AML-193 (cell line): ENCODE results near the gene CDC27.
"Not testable (repeated sequence)": the region's sequence is repeated elsewhere in the genome, so short reads cannot be mapped to it uniquely, and the experiment has no call there.

ENCODE experiments used
- DNase-seq, 2 experiments: peaks; one replicate each; lab custom pipeline; 2025; lab: John Stamatoyannopoulos, UW

Gene CDC27

DNA sequence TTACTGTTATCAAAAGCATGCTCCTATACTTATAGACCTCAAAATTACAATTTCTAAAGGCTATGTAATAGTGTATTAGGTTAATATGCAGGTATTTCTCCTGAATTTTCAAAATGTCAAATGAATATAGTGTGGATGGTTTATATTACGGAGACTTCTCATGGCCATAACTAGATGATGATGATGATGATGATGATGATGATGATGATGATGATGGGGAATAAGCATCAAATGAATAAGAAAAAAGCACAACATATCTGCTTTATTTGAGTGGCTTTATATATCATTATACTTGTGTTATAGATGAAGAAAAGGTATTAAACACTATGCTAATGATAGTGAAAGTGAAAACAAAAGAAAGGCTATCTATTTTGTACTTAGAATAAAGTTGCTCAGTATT lies 53.9 kb downstream of the CDC27 start:
- DNase-seq, result no peak

DNA sequence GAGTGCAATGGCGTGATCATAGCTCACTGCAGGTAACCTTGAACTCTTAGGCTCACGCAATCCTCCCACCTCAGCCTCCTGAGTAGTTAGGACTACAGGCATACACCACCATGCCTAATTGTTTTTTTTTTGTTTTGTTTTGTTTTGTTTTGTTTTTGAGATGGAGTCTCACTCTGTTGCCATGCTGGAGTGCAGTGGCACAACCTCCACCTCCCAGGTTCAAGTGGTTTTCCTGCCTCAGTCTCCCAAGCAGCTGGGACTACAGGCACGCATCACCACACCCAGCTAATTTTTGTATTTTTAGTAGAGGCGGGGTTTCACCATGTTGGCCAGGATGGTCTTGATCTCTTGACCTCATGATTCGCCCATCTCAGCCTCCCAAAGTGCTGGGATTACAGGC lies 54.7 kb downstream of the CDC27 start:
- not testable (repeated sequence) for DNase-seq

DNA sequence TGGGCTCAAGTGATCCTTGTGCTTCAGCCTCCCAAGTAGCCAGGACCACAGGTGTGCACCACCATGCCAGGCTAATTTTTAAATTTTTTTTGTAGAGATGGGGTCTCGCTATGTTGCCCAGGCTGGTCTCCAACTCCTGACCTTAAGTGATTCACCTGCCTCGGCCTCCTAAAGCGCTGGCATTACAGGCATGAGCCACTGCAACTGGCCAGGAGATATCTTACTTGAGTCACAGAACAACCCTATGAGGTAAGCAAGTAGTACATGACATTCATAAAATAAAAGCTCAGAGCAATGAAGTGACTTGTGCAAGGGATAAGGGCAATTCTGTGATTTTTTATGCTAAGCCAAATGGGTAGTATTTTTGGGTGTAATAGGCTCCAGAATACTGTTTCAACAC lies 57.3 kb downstream of the CDC27 start:
- no peak for DNase-seq

DNA sequence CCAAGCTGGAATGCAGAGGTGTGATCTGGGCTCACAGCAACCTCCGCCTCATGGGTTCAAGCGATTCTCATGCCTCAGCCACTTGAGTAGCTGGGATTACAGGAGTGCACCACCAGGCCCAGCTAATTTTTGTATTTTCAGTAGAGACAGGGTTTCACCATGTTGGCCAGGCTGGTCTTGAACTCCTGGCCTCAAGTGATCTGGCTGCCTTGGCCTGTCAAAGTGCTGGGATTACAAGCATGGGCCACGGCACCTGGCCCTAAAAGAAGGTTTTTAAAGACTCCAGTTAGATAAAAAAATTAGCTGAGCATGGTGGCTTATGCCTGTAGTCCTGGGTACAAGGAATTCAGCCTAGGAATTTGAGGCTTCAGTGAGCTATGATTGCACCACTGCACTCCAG lies 62.3 kb downstream of the CDC27 start:
- DNase-seq, result not testable (repeated sequence)

DNA sequence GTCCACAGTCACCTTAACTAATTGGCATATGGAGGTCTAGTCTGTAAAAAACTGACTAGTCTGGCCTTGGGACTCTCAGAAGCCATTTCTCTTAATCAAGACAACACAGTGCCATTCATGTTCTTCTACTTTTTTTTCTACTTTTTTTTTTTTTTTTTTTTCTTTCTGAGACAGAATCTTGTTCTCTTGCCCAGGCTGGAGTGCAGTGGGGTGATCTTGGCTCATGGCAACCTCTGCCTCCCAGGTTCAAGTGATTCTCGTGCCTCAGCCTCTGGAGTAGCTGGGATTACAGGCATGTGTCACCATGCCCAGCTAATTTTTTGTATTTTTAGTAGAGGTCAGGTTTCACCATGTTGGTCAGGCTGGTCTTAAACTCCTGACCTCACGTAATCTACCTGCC lies 65.8 kb downstream of the CDC27 start:
- not testable (repeated sequence) for DNase-seq

DNA sequence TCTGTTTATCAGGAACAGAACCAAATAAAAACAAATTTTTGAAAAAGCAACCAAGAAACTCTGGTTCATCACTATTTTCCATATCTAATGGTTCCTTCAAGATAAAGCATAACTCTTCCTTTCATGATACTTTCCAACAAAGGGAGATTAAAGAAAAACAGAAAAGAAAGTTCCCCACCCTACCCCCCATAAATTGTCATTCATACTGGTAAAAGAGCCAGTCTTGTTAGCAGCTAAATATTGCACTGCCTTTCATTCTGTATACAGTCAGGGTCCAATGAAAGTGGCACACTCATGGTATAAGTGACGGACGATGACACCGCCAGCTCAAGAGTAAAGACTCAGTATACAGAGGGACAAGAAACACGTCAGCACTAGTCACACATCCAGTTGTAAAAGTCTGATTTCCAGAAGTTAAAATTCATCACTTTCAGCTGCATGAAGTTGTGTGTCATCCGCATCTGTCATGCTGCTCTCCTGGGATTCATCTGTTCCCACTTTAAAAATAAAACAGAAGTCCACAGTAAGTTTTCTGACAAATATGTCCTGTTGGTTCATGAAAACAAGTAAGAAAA lies 68.5 kb downstream of the CDC27 start:
- no peak for DNase-seq

DNA sequence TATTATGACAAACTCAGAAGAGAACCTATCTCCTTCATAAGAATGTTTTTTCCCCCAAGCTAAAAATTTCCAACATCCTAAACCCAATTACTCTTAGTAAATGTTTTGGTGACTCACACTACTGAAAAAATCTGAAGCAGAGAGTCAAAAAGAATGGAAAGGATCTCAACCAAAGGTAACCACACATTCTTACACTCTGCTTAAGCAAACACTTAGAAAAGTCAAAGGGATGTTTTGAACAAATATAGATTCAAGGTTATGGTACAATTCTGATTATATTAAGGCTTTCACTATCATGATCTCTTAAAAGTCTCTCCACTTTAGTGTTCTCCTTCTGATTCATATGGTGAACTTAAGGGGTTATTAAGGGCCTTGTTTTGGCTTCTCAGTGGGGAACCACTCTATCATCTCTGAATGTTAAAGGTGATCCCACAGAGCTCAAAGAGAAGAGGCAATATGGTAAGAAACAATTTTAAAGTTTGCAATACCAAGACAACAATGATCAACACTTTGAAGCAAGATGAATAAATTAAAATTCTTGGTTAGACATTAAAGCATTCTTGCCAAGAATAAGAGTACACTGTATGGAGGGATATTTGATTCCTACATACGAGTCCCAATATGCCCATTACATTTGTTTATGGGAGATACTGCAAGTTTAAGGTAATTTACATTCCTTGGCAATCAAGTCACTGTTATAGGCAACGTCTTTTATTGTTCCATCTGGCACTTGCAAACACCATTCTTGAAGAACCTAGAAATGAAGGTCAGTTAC lies 69.2 kb downstream of the CDC27 start:
- no peak for DNase-seq

DNA sequence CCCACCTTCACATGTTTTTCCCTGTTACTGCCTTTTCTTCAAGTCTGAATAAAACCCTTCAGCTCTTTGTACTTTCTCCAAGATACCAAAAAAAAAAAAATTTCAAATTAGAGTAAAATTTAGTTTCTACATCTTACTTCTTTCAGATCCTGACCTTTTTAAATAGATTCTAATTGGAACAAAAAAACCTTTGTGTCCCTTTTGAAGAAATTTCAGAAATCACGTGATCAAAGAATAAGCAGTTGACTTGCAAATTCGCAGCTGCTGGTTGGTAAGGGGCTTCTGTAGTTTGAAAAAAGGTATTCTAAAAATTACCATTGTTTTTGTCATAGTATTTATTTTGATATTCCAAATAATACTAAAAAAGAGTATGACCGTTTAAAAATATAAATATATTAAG lies 71.7 kb downstream of the CDC27 start:
- DNase-seq, result no peak

DNA sequence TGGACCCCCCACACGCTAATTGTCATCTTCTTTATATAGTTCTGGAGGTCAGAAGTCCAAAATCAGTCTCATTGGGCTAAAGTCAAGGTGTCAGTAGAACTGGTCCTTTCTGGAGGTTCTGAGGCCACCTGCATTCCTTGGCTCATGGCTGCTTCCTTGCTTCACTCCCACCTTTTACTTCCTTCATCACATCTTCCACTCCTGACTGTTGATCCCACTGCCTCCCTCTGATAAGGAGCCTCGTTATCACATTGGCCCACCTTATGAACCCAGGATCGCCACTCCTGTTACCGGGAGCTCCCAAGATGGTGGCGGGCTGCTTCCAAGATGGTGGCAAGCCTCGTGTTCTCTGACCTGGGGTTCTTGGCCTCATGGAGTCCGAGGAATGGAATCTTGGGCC lies 83.0 kb downstream of the CDC27 start:
- no peak for DNase-seq

DNA sequence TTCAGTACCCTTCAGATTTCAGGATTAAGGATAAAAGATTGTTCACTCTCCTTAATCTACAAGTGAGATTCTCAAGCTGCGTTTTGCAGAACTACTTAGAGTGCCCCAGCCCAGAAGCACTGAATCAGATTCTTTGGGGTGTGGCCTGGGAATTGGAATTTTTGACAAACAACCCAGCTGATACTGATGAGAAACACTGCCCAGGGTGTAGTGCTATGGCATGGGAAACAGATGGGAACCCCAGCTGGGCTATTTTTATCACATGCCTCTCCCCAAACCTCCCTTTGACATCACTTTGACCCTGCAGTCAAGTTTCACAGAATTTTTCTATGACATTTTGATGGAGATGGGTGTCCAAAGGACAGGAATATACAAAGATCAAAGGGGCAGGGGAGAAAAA lies 83.8 kb downstream of the CDC27 start:
- DNase-seq, result not testable (repeated sequence)

DNA sequence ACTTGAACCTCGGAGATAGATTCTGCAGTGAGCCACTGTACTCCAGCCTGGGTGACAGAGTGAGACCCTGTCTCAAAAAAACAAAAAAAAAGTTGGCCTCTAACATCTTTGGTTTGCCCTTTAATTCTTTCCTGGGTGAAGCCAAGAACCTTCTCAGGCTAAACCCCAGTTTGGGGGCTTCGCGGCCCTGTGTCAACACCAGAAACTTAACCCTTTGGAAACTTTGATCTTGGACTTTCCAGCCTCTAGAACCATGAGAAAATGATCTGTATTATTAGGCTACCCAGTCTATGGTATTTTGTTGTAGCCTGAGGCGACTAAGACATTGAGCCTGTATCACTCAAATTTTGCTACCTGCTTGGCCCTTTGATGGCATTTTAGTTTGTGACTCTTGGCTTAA lies 86.2 kb downstream of the CDC27 start:
- no peak for DNase-seq

DNA sequence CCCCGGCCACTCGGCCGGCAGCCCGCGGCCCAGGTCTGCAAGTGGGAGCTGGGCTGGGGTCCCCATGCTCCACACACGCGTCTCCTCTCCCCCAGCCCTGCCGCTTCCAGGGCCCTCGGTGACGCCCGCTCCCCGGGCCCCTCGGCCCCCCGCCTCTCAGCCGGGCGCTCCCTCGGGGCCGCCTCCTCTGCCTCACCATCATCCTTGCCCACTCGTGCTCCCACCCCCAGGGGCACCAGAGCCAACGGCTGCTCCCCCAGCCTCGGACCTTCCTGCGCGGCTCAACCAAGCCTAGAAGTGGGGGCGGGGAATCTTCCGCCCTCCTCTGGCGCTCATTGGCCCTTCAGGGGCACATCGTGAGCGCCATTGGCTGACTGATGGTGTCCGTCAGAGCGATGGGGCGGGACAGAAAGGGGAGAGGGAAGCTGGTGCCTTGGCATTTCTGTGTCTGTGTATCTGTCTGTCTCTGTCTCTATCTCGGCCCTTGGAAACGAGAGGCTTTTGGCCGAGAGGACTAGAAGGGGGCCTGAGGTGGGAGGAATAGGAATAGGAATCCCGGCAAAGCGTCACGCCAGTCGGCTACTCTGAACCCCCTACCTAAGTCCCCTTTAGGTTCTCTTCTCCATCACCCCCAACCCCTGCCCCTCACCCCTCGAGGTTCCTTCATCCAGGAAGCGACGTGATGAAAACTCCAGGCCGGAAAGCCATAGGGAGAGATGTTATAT lies 88.9 kb downstream of the CDC27 start:
- DNase-seq, result peak; percentile 85 to 92

DNA sequence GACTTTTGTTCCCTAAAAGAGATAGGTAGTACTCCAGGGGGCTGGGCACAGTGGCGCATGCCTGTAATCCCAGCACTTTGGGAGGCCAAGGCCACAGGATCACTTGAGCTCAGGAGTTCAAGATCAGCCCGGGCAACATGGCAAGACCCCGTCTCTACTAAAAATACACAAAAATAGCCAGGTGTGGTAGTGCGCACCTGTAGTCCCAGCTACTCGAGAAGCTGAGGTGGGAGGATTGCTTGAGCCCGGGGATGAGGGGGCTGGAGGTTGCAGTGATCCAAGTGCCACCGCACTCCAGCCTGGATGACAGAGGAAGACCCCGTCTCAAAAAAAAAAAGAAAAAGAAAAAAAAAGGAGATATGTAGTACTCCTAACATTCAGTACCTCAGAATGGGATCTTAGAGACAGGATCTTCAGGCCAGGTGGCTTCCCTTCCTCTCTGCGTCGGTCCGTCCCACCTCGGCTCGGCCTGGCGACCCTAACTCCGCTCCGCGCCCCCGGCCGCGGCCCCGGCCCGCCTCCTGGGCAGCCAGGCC lies 89.6 kb downstream of the CDC27 start:
- DNase-seq, result no peak

DNA sequence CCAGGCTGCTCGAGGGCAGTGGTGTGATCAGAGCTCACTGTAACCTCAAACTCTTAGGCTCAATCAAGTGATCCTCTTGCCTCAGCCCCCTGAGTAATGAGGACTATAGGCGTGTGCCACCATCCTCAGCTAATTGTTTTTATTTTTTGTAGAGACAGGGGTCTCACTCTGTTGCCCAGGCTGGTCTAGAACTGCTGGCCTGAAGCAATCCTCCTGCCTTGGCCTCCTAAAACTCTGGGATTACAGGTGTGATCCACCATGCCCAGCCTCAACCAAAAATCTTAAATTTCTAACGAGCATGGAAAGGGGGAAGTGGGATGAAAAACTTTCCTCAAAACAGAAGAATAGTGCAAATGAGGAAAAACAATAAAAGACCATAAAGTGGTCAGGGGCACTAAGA lies 92.8 kb downstream of the CDC27 start:
- no peak for DNase-seq

DNA sequence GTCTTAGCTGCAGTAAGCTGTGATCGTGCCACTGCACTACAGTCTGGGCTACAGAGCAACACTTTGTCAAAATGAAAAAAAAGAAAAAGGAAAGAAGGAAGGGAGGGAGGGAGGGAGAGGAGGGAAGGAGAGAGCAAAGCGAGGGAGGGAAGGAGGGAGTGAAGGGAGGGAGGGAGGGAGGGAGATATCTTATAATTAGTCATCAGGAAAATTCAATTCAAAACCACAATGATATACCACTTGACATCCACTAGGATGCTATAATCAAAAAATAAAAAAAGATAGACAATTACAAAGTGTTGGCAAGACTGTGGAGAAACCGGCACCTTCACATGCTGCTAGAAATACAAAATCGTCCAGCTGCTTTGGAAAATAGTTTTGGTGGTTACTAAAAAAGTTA lies 93.8 kb downstream of the CDC27 start:
- DNase-seq, result no peak

DNA sequence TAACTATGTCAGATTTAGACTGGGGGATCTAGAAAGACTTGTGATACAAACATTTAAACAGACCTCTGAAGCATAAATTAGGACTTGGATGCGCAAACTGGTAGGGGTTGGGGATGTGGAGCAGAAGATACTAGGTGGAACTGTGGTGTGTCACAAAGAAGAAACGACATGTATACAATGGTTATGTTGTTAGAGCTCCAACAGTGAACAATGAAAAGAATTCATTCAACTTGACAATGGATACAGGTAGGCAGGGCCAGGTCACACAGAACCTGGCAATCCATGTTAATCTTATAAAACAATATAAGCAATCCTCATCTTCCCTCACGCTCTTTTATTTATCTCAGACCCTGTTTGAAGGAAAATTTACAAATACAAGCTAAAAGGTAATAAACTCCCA lies 102.0 kb downstream of the CDC27 start:
- no peak for DNase-seq

DNA sequence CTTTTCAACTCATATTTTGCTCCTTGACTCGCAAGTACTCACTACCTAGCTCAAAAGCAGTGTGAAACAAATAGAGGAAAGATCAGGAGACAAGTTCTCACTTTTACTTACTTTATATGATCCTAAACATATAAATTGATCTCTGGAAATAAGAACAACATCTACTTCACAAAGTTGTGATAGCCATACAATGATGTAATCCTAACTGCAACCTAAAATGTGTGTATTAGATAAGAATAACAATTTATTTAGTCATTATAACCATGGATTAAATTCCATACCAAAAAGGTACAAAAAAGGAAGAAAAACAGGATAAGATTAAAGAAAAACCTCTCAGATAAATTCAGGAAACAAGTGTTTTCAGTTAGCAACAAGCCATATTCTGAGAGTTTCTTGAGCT lies 103.4 kb downstream of the CDC27 start:
- DNase-seq, result no peak

DNA sequence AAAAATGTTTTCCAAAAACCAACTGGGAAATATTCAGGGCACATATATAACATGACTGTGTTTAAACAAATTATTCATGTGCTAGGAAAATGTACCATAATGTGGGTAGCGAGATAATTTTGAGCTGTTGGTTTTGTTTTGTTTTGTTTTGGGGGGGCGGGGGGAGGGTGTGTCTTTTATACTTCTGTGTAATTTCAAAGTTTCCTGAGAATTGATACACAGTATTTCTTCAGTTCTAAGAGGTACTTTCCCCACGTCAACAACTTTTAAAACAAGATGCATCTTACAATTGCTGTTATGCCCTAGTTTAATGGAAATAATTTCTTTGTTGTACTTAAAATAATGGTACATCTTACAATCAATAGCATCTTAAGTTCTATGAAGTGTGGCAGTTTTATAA lies 110.3 kb downstream of the CDC27 start:
- no peak for DNase-seq

DNA sequence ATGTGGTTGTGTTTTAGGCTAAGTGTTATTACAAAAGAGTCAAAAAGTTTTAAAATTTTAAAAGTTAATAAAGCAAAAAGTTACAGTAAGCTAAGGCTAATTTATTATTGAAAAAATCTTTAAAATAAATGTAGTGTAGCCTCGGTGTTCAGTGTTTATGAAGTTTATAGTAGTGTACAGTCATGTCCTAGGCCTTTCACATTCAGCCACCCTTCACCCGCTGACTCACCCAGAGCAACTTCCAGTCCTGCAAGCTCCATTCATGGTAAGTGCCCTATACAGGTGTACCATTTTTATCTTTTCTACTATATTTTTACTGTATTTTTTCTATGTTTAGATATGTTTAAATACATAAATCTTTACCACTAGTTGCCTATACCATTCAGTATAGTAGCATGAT lies 111.5 kb downstream of the CDC27 start:
- DNase-seq, result no peak

DNA sequence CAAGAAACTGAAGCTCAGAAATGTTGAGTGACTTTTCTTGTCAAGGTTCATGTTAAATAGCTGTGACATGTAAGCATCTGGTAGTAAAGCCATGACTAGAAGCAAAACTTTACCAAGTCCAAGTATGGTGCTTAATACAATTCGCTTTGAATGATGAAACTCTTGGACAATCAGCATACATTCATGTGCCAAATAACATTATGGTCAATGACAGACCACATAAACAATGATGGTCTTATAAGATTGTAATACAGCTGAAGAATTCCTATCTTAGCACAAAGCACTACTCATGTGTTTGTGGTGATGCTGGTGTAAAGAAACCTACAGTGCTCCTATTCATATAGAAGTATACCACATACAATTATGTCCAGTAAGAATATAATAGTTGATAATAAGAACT lies 112.9 kb downstream of the CDC27 start:
- DNase-seq, result no peak

DNA sequence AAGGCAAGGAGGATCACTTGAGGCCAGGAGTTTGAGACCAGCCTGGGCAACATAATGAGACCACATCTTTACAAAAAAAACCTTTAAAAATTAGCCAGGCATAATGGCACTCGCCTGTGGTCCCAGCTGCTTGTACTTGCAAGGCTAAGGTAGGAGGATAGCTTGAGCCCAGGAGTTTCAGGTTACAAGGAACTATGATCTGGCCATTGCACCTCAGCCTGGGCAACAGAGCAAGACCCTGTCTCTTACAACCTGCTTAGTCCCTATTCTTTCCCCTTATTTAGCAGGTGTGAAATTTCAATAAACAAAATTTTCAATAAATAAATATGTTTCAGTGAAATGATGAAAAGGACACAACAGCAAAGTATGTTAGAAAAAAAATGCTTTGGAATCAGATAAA lies 114.7 kb downstream of the CDC27 start:
- DNase-seq, result not testable (repeated sequence)

DNA sequence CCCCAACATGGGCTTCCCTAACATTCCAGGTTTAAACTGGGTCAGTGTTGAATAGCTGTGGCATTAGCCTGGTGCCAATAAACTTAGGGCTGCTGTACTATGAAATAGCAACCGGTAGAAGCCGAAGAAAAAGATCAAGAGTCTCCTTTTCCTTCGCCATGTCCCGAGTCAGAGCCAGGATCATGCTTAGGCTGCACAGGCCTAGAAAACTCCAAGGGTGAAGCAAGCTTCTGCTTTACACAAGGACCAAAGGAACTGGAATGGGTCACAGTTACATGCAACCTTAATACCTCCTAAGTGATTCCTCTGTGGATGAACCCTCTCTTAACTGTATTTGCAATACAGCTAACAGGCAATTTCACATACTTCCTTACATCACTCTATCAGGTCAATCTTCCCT lies 115.5 kb downstream of the CDC27 start:
- not testable (repeated sequence) for DNase-seq

DNA sequence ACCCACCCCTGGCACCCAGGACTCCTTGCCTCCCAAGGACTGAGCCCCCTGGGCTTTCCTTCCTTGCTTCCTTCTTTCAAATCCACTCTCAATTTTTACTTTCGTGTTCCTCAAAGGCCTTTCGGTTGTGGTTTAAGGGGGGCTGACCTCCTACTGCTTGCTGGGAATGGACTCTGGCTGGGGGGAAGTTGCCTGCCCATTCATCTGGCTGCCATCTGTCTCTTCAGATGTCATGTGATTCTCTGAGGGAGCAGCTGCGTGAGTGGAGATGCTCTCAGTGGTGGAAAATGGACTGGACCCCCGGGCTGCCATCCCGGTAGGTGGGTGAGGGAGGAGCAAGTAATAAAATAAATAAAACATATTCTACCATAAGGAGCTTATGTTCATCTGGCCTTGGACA lies 116.2 kb downstream of the CDC27 start:
- no peak for DNase-seq
